Hepatocyte (in vitro differentiated cells): ENCODE data around the gene PLXNC1.

ENCODE experiments used
- EZH2 ChIP-seq: fragments of 200-600 bp; sonication (generic); IDR thresholded peaks from 2 replicates; pipeline ENCODE4 v1.6.1; 2016; ENCODE audit warnings: antibody characterized with exemption, mild to moderate bottlenecking, borderline replicate concordance
- TF ChIP-seq, protein P1 (sequence below): fragments of 200-600 bp; sonication (generic); IDR thresholded peaks from 2 replicates; pipeline ENCODE4 v1.5.1; 2016; ENCODE audit warnings: antibody characterized with exemption, mild to moderate bottlenecking; ENCODE audit not compliant: poor library complexity

DNA sequence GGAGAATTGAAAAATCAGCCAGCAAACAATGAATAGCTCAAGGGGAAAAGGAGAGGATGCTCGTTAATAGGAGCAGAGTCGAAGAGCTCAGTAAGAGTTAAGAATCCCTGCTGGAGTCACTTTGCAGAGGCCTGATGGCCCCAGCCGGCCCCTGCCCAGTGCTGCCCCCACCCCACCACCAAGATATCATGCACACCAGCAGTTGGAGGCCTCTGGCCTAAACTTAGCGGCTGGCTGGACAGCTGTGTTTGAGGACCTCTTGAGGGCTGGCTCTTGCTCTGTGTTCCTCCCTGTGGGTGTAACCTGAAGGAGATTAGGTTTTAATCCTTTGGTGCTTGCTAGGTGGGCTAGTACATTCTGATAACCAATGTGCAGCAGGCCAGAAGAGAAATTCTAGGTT lies 142.0 kb downstream of the PLXNC1 start:
- TF ChIP-seq, protein P1, sequence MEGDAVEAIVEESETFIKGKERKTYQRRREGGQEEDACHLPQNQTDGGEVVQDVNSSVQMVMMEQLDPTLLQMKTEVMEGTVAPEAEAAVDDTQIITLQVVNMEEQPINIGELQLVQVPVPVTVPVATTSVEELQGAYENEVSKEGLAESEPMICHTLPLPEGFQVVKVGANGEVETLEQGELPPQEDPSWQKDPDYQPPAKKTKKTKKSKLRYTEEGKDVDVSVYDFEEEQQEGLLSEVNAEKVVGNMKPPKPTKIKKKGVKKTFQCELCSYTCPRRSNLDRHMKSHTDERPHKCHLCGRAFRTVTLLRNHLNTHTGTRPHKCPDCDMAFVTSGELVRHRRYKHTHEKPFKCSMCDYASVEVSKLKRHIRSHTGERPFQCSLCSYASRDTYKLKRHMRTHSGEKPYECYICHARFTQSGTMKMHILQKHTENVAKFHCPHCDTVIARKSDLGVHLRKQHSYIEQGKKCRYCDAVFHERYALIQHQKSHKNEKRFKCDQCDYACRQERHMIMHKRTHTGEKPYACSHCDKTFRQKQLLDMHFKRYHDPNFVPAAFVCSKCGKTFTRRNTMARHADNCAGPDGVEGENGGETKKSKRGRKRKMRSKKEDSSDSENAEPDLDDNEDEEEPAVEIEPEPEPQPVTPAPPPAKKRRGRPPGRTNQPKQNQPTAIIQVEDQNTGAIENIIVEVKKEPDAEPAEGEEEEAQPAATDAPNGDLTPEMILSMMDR: no peak
- TF ChIP-seq EZH2: no peak
